ENCODE results near the gene ACSM6.

DNA sequence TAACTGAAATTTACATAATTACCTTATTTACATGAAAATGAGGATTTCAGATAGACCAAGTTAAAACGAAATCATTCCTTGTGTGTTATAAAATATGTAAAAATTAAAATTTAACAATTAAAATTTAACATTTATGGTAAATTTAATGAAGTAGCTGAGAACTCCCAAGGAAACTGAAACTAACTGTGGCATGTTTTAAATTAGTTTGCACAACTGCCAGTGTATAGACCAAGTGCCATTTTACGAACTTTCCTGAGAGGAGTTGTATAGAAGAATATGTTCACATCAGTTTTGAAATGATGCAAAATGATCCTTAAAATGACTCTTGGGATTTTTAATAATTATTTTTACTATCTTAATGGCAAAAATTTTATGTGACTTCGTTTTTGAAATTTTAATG, 73.2 kb downstream of the ACSM6 start:
- TF ChIP-seq ZNF8 (CRISPR knock-in tag; IDR thresholded peaks at IDR 0.05) (no peak), OSR1 (CRISPR knock-in tag; IDR thresholded peaks at IDR 0.05) (no peak), BACH2 (CRISPR knock-in tag; IDR thresholded peaks at IDR 0.05; ENCODE audit: borderline replicate concordance) (no peak), ZNF70 (CRISPR knock-in tag; IDR thresholded peaks at IDR 0.05) (no peak), RARB (CRISPR knock-in tag; IDR thresholded peaks at IDR 0.05) (no peak), TCF4 (CRISPR knock-in tag; IDR thresholded peaks at IDR 0.05; ENCODE audit: borderline replicate concordance) (no peak), ZC3H10 (CRISPR knock-in tag; IDR thresholded peaks at IDR 0.05) (no peak), GLIS3 (CRISPR knock-in tag; IDR thresholded peaks at IDR 0.05) (no peak), CSDC2 (CRISPR knock-in tag; IDR thresholded peaks at IDR 0.05) (no peak), ZFP30 (CRISPR knock-in tag; IDR thresholded peaks at IDR 0.05) (no peak), ARNTL (CRISPR knock-in tag; IDR thresholded peaks at IDR 0.05; ENCODE audit: borderline replicate concordance, low read depth) (no peak)
- TF ChIP-seq, protein P1, sequence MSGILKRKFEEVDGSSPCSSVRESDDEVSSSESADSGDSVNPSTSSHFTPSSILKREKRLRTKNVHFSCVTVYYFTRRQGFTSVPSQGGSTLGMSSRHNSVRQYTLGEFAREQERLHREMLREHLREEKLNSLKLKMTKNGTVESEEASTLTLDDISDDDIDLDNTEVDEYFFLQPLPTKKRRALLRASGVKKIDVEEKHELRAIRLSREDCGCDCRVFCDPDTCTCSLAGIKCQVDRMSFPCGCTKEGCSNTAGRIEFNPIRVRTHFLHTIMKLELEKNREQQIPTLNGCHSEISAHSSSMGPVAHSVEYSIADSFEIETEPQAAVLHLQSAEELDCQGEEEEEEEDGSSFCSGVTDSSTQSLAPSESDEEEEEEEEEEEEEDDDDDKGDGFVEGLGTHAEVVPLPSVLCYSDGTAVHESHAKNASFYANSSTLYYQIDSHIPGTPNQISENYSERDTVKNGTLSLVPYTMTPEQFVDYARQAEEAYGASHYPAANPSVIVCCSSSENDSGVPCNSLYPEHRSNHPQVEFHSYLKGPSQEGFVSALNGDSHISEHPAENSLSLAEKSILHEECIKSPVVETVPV (CRISPR knock-in tag; IDR thresholded peaks at IDR 0.05) = no peak
- TF ChIP-seq, protein P2, sequence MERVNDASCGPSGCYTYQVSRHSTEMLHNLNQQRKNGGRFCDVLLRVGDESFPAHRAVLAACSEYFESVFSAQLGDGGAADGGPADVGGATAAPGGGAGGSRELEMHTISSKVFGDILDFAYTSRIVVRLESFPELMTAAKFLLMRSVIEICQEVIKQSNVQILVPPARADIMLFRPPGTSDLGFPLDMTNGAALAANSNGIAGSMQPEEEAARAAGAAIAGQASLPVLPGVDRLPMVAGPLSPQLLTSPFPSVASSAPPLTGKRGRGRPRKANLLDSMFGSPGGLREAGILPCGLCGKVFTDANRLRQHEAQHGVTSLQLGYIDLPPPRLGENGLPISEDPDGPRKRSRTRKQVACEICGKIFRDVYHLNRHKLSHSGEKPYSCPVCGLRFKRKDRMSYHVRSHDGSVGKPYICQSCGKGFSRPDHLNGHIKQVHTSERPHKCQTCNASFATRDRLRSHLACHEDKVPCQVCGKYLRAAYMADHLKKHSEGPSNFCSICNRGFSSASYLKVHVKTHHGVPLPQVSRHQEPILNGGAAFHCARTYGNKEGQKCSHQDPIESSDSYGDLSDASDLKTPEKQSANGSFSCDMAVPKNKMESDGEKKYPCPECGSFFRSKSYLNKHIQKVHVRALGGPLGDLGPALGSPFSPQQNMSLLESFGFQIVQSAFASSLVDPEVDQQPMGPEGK (CRISPR knock-in tag; IDR thresholded peaks at IDR 0.05; ENCODE audit: borderline replicate concordance) = no peak
